WTC11 (cell line): ENCODE results near the gene MOCS1. TPM values are rescaled to one million over a fixed set of nuclear protein-coding genes. Genes with fewer than 3 reads are reported as not detected.

Experiments used
- ATAC-seq: fragments of 200-7000 bp; cut with Tn5 transposase; 2 replicates; pipeline ENCODE4 v1.10.0; 2021; ENCODE audit warnings: mild to moderate bottlenecking, moderate library complexity
- CTCF ChIA-PET: fragments of 300-600 bp; sonication (Branson Sonifier 250); formaldehyde crosslinking; loops from one replicate; lab custom pipeline; 2021; ENCODE audit warnings: antibody characterized with exemption; lab: Charles Lee
- POLR2A ChIA-PET: fragments of 350-600 bp; sonication (Branson Sonifier 250); formaldehyde crosslinking; loops from one replicate; lab custom pipeline; 2021; ENCODE audit warnings: antibody characterized with exemption; lab: Charles Lee
- DNase-seq: peaks from one replicate; pipeline ENCODE4 v3.0.0; 2021; ENCODE audit warnings: low spot score
- H3K27ac Mint-ChIP-seq: 2 replicates; pipeline ENCODE4 v1.8.0; 2021; ENCODE audit warnings: mixed read lengths
- H3K27me3 Mint-ChIP-seq: 2 replicates; pipeline ENCODE4 v1.8.0; 2021; ENCODE audit warnings: low read depth, mild to moderate bottlenecking, moderate library complexity, mixed read lengths
- H3K36me3 Mint-ChIP-seq: 2 replicates; pipeline ENCODE4 v1.8.0; 2021; ENCODE audit warnings: mixed read lengths
- H3K4me1 Mint-ChIP-seq: 2 replicates; pipeline ENCODE4 v1.8.0; 2022; ENCODE audit warnings: mixed read lengths
- H3K4me3 Mint-ChIP-seq: 2 replicates; pipeline ENCODE4 v1.8.0; 2021; ENCODE audit warnings: mild to moderate bottlenecking, moderate library complexity, mixed read lengths
- H3K9me3 Mint-ChIP-seq: 2 replicates; pipeline ENCODE4 v1.8.0; 2021; ENCODE audit warnings: mixed read lengths
- CDX4 ChIP-seq: fragments of 250-450 bp; sonication (Bioruptor Pico); IDR thresholded peaks from 2 replicates; pipeline ENCODE4 v1.9.0; 2021; ENCODE audit warnings: moderate library complexity, mild to moderate bottlenecking, inconsistent platforms, borderline replicate concordance
- CTCF ChIP-seq: fragments of 200-600 bp; IDR thresholded peaks from 2 replicates; pipeline ENCODE4 v1.8.0; 2022; ENCODE audit warnings: antibody characterized with exemption
- E2F1 ChIP-seq: sonication (generic); formaldehyde crosslinking; IDR thresholded peaks from 2 replicates; pipeline ENCODE4 v1.8.0; 2022; ENCODE audit warnings: mild to moderate bottlenecking, missing genetic modification reagents
- ELF4 ChIP-seq: sonication (generic); formaldehyde crosslinking; IDR thresholded peaks from 2 replicates; pipeline ENCODE4 v1.8.1; 2022; ENCODE audit warnings: low read depth, mild to moderate bottlenecking, moderate library complexity, missing genetic modification reagents
- ESRRA ChIP-seq: sonication (generic); formaldehyde crosslinking; IDR thresholded peaks from 2 replicates; pipeline ENCODE4 v1.8.1; 2022; ENCODE audit warnings: mild to moderate bottlenecking, missing genetic modification reagents, borderline replicate concordance
- FOXK1 ChIP-seq: sonication (generic); formaldehyde crosslinking; IDR thresholded peaks from 2 replicates; pipeline ENCODE4 v1.8.0; 2022; ENCODE audit warnings: mild to moderate bottlenecking, moderate library complexity, missing genetic modification reagents
- GABPB1 ChIP-seq: sonication (generic); formaldehyde crosslinking; IDR thresholded peaks from 2 replicates; pipeline ENCODE4 v1.8.1; 2023; ENCODE audit warnings: mild to moderate bottlenecking, missing genetic modification reagents
- IRF1 ChIP-seq: sonication (generic); formaldehyde crosslinking; IDR thresholded peaks from 2 replicates; pipeline ENCODE4 v1.8.0; 2023; ENCODE audit warnings: missing genetic modification reagents
- IRF2 ChIP-seq: sonication (generic); formaldehyde crosslinking; IDR thresholded peaks from 2 replicates; pipeline ENCODE4 v1.8.0; 2022; ENCODE audit warnings: low read depth, missing genetic modification reagents, borderline replicate concordance
- MYBL2 ChIP-seq: sonication (generic); formaldehyde crosslinking; IDR thresholded peaks from 2 replicates; pipeline ENCODE4 v1.8.1; 2023; ENCODE audit warnings: mild to moderate bottlenecking, moderate library complexity, missing genetic modification reagents
- NFATC4 ChIP-seq: fragments of 250-450 bp; sonication (Bioruptor Pico); IDR thresholded peaks from 2 replicates; pipeline ENCODE4 v1.9.0; 2021; ENCODE audit warnings: mild to moderate bottlenecking
- OVOL2 ChIP-seq: fragments of 250-450 bp; sonication (Bioruptor Pico); IDR thresholded peaks from 2 replicates; pipeline ENCODE4 v1.9.0; 2021; ENCODE audit warnings: mild to moderate bottlenecking, borderline replicate concordance
- STAT6 ChIP-seq: sonication (generic); formaldehyde crosslinking; conservative IDR thresholded peaks from 2 replicates; pipeline ENCODE4 v1.8.1; 2023; ENCODE audit warnings: mild to moderate bottlenecking, low read depth, missing genetic modification reagents, moderate library complexity
- ZBTB43 ChIP-seq: sonication (generic); formaldehyde crosslinking; IDR thresholded peaks from 2 replicates; pipeline ENCODE4 v1.8.1; 2023; ENCODE audit warnings: mild to moderate bottlenecking, missing genetic modification reagents
- ZNF425 ChIP-seq: fragments of 250-450 bp; sonication (Bioruptor Pico); conservative IDR thresholded peaks from 2 replicates; pipeline ENCODE4 v1.9.0; 2021; ENCODE audit warnings: mild to moderate bottlenecking
- ZNF512 ChIP-seq: sonication (generic); formaldehyde crosslinking; IDR thresholded peaks from 2 replicates; pipeline ENCODE4 v1.8.1; 2022; ENCODE audit warnings: missing genetic modification reagents, borderline replicate concordance
- total RNA-seq: library from RNA; stranded (reverse); gene quantifications from 3 replicates; pipeline ENCODE4 v1.2.3, GENCODE V29; 2021

MOCS1 gene
- total RNA-seq, 1 experiment from 2014 or later: 18.5 TPM

GRCh38 chr6:39879535-39879934 is 54.7 kb downstream of the MOCS1 start (continued):
- no peak for TF ChIP-seq ZNF512 (CRISPR knock-in tag)
- TF ChIP-seq CTCF: no peak
- TF ChIP-seq E2F1 (CRISPR knock-in tag): no peak
- TF ChIP-seq ZNF425 (CRISPR knock-in tag): no peak
- no peak for TF ChIP-seq IRF1
- no peak for TF ChIP-seq GABPB1 (CRISPR knock-in tag)

- Mint-ChIP-seq H3K4me3 (no peak overlapping the region), H3K36me3 (no peaks in the 10 kb centered on the region), H3K4me1 (no peaks in the 10 kb centered on the region), H3K27ac (no peak overlapping the region), H3K9me3 (no peaks in the 10 kb centered on the region), H3K27me3 (no peaks in the 10 kb centered on the region)
- TF ChIP-seq OVOL2 (CRISPR knock-in tag) (no peak), CDX4 (CRISPR knock-in tag) (no peak), ESRRA (CRISPR knock-in tag) (no peak), ZBTB43 (CRISPR knock-in tag) (no peak), NFATC4 (CRISPR knock-in tag) (no peak), IRF2 (CRISPR knock-in tag) (no peak), STAT6 (CRISPR knock-in tag) (no peak), MYBL2 (CRISPR knock-in tag) (no peak), FOXK1 (CRISPR knock-in tag) (no peak), ELF4 (CRISPR knock-in tag) (no peak)
- ChIA-PET POLR2A (no interaction called here), CTCF (no interaction called here)
- DNase-seq (no peak), ATAC-seq (no peak)
Observed at GRCh38 chr6:39876826-39877225, 57.4 kb downstream of the MOCS1 start.
